ENCODE results near the gene MAPK10. TPM values are rescaled to one million over a fixed set of nuclear protein-coding genes. Genes with fewer than 3 reads are reported as not detected.

MAPK10 gene
- total RNA-seq, 1 experiment from 2014 or later, result 5.2 TPM

GRCh38 chr4:85970535-85970934, 389.3 kb downstream of the MAPK10 start:
- peak; percentile 66 for ATAC-seq
- no peak for DNase-seq (ENCODE audit: low spot score)
- ChIA-PET CTCF (interaction anchor here (4.6 kb wide), 1 partner anchor 174 kb away, joined by 85 read pairs; no protein-coding TSS in a partner anchor), POLR2A (no interaction called here)
- Mint-ChIP-seq H3K4me1 (peaks cover 7% of the 10 kb centered on the region), H3K9me3 (peaks cover under 1% of the 10 kb centered on the region; the same call in 1 of the 2 replicates), H3K36me3 (no peaks in the 10 kb centered on the region; the same call in 1 of the 2 replicates), H3K27me3 (ENCODE audit: low read depth) (no peaks in the 10 kb centered on the region; the same call in 1 of the 2 replicates), H3K4me3 (no peak overlapping the region), H3K27ac (no peak overlapping the region; the same call in 1 of the 2 replicates)
- no peak for TF ChIP-seq FOXJ3 (CRISPR knock-in tag; IDR thresholded peaks at IDR 0.05; ENCODE audit: borderline replicate concordance)
- TF ChIP-seq ZNF219 (CRISPR knock-in tag; IDR thresholded peaks at IDR 0.05; ENCODE audit: borderline replicate concordance), result no peak
- no peak for TF ChIP-seq ZNF416 (CRISPR knock-in tag; IDR thresholded peaks at IDR 0.05)
- TF ChIP-seq ZBTB21 (CRISPR knock-in tag; IDR thresholded peaks at IDR 0.05; ENCODE audit: borderline replicate concordance), result no peak
- TF ChIP-seq ERG (CRISPR knock-in tag; IDR thresholded peaks at IDR 0.05), result no peak
- TF ChIP-seq GTF2I (CRISPR knock-in tag; conservative IDR thresholded peaks at IDR 0.05), result no peak
- no peak for TF ChIP-seq FOXK1 (CRISPR knock-in tag; IDR thresholded peaks at IDR 0.05)
- TF ChIP-seq SMAD4 (CRISPR knock-in tag; IDR thresholded peaks at IDR 0.05), result no peak
- TF ChIP-seq ELF4 (CRISPR knock-in tag; IDR thresholded peaks at IDR 0.05; ENCODE audit: low read depth), result no peak
- TF ChIP-seq, protein P1, sequence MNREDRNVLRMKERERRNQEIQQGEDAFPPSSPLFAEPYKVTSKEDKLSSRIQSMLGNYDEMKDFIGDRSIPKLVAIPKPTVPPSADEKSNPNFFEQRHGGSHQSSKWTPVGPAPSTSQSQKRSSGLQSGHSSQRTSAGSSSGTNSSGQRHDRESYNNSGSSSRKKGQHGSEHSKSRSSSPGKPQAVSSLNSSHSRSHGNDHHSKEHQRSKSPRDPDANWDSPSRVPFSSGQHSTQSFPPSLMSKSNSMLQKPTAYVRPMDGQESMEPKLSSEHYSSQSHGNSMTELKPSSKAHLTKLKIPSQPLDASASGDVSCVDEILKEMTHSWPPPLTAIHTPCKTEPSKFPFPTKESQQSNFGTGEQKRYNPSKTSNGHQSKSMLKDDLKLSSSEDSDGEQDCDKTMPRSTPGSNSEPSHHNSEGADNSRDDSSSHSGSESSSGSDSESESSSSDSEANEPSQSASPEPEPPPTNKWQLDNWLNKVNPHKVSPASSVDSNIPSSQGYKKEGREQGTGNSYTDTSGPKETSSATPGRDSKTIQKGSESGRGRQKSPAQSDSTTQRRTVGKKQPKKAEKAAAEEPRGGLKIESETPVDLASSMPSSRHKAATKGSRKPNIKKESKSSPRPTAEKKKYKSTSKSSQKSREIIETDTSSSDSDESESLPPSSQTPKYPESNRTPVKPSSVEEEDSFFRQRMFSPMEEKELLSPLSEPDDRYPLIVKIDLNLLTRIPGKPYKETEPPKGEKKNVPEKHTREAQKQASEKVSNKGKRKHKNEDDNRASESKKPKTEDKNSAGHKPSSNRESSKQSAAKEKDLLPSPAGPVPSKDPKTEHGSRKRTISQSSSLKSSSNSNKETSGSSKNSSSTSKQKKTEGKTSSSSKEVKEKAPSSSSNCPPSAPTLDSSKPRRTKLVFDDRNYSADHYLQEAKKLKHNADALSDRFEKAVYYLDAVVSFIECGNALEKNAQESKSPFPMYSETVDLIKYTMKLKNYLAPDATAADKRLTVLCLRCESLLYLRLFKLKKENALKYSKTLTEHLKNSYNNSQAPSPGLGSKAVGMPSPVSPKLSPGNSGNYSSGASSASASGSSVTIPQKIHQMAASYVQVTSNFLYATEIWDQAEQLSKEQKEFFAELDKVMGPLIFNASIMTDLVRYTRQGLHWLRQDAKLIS (CRISPR knock-in tag; IDR thresholded peaks at IDR 0.05; ENCODE audit: borderline replicate concordance), result no peak
- no peak for TF ChIP-seq PRRX2 (CRISPR knock-in tag; IDR thresholded peaks at IDR 0.05)
- no peak for TF ChIP-seq IRF2 (CRISPR knock-in tag; IDR thresholded peaks at IDR 0.05; ENCODE audit: borderline replicate concordance, low read depth)
- no peak for TF ChIP-seq ATF3 (CRISPR knock-in tag; conservative IDR thresholded peaks at IDR 0.05)
- no peak for TF ChIP-seq ZNF317 (CRISPR knock-in tag; IDR thresholded peaks at IDR 0.05; ENCODE audit: borderline replicate concordance, low read depth)
- TF ChIP-seq SOX15 (CRISPR knock-in tag; IDR thresholded peaks at IDR 0.05), result no peak
- no peak for TF ChIP-seq HMGA2 (CRISPR knock-in tag; IDR thresholded peaks at IDR 0.05)
- TF ChIP-seq JUN (CRISPR knock-in tag; IDR thresholded peaks at IDR 0.05), result no peak

- peak; percentile 34; the same call in 1 of the 2 replicates for ATAC-seq
- peaks cover 9% of the 10 kb centered on the region for H3K9me3 Mint-ChIP-seq
- TF ChIP-seq PRDM15 (CRISPR knock-in tag; IDR thresholded peaks at IDR 0.05), result no peak
- no peak for TF ChIP-seq TEAD4 (CRISPR knock-in tag; IDR thresholded peaks at IDR 0.05)
- no peak for TF ChIP-seq JUN (CRISPR knock-in tag; IDR thresholded peaks at IDR 0.05)
- no peak for TF ChIP-seq EMX1 (CRISPR knock-in tag; IDR thresholded peaks at IDR 0.05)
- no peak for TF ChIP-seq RORB (CRISPR knock-in tag; IDR thresholded peaks at IDR 0.05)
- no peak for TF ChIP-seq TEAD1 (CRISPR knock-in tag; IDR thresholded peaks at IDR 0.05)
- TF ChIP-seq KAT7 (CRISPR knock-in tag; IDR thresholded peaks at IDR 0.05; ENCODE audit: borderline replicate concordance), result no peak
- TF ChIP-seq ZMAT4 (CRISPR knock-in tag; IDR thresholded peaks at IDR 0.05), result no peak
- TF ChIP-seq ZBTB21 (CRISPR knock-in tag; IDR thresholded peaks at IDR 0.05; ENCODE audit: borderline replicate concordance), result no peak
- TF ChIP-seq ZNF423 (CRISPR knock-in tag; IDR thresholded peaks at IDR 0.05), result no peak
- no peak for TF ChIP-seq ZNF232 (CRISPR knock-in tag; IDR thresholded peaks at IDR 0.05)
- H3K4me3 Mint-ChIP-seq, result no peak overlapping the region
- no peak overlapping the region for H3K27ac Mint-ChIP-seq
- H3K27me3 Mint-ChIP-seq (ENCODE audit: low read depth), result no peaks in the 10 kb centered on the region; the same call in 1 of the 2 replicates
- ChIA-PET CTCF (interaction anchor here (1.3 to 4.6 kb wide), 2 partner anchors 13 to 172 kb away, joined by 3 to 85 read pairs; no protein-coding TSS in a partner anchor), POLR2A (no interaction called here)
- peaks cover 7% of the 10 kb centered on the region for H3K36me3 Mint-ChIP-seq
- no peak for DNase-seq (ENCODE audit: low spot score)
- H3K4me1 Mint-ChIP-seq, result peaks cover 7% of the 10 kb centered on the region
Measured at GRCh38 chr4:85968945-85969819, 390.7 kb downstream of the MAPK10 start.

All from WTC11 (cell line).